GM21619 (cell line): Measurements from ENCODE around the gene ARHGEF10L.

ENCODE experiments used
- ATAC-seq: cut with Tn5 transposase; IDR thresholded peaks from one replicate; pipeline ENCODE4 v1.9.1; 2021; ENCODE audit not compliant: unreplicated experiment

ARHGEF10L gene

DNA sequence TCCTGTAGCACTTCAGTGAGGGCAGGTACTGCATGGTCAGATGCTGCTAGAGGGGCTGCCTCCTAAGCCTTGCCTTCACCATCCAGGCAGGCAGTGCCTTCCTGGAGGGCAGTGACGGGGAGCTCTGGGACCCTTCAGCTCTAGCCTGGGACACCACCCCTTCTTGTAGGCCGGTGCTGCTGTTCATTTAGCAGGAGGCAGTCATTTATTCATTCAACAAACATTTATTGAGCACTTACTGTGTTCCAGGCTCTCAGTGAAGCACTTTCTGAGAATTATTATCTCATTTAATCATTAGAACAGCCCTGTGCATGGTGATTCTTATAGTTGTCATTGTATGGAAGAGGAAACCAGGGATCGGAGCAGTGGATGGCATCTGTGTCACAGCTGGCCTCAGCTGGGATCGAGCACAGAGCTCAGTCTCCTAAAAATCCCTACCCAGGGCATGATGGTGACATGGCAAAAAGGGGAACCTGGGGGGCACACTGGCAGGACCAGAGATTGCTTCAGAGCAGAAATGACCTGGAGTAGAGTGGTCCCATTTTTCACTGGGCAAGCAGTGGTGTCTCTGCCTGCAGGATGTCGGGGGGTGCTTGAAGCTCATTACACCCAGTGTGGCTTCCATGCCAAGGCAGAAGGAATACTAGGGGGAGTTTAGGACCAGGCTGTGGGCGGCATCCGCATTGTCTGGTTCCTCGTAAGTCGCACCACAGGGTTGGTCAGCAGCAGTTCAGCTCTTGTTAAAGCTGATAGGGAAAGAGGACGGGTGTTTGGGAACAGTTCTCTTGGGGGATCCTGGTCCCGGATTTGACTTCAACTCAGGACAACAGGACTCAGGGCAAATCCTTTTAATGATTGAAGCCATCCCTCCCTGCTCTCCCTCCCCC, 28.8 kb downstream of the ARHGEF10L start:
- ATAC-seq = no peak

DNA sequence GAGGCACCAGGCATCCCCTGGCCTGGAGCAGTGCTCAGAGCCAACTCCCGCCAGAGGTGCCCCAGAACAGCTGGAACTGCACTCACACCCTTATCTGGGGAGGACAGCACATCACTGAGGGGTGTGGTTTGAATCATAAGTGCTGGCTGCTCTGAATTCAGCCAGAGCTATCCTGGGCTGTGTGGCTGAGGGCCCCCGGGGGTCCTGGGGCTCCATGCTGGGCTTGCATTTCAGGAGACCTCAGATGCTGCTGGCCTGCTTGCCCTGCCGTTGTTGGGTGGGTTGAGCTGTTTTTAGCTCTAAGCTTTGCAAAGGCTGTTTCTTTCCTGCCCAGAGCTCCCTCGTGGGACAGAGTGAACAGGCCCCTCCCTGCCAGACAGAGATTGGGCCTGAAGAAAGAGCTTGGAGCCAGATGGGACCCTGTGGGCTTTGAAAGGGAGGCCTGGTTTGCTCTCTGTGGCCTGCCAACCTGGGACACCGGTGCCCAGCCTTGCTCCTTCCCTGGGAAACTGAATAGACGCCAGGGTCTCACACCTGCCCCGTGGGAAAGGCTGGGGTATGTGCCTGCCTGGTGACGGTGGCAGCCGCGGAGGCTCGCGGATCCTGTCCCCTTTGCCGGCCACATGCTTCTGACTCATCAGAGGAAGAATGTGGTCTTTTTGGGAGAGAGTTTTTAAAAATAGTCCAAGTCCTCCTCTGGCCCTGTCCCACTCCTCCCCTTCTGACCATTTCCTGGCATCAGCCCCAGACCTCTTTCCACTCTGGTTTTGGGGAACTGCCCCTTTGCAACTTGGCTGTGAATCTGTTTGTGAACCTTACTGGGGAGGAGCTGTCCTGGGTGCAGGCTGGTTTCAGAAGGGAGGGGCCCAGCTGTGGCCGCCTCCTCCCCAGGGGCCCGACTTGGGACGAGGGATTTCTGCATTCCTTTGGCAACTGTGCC, 30.0 kb downstream of the ARHGEF10L start:
- no peak for ATAC-seq

- no peak for ATAC-seq
These were observed 30.7 kb downstream of the ARHGEF10L start for GRCh38 chr1:17570228-17570627.

DNA sequence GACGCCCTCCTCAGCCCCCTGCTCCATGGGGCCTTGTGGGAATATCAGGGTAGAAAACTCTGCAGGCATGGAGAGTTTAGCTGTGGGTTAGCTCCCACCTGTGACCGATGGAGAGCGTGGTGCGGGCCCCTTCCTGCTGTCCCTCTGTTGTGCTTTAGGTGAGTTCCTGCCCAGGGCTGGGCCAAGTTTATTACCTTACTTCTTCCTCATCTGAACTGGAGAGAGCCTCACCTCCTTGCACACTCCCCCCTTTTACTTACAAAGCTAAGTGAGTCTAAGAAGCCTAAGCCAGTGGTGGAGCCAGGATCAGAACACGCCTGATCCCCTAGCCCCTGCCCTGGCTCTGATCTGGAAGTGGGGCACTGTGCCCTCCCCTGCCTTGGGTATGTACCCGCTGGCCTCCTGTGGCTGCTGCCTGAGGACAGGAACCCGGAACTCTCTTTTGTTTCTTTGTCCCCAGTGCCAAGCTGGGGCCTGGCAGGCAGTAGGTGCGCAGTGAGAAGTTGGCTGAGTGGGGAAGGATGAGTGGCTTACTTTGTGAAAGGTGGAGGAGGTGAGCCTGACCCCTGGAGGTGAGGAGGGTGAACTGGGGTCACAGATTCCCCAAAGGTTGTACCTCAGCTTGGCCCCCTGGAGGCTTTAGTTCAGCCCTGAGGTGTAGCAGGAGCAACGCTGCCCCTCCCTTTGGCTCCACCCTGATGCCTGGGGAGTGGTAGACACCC, 32.9 kb downstream of the ARHGEF10L start:
- no peak for ATAC-seq

DNA sequence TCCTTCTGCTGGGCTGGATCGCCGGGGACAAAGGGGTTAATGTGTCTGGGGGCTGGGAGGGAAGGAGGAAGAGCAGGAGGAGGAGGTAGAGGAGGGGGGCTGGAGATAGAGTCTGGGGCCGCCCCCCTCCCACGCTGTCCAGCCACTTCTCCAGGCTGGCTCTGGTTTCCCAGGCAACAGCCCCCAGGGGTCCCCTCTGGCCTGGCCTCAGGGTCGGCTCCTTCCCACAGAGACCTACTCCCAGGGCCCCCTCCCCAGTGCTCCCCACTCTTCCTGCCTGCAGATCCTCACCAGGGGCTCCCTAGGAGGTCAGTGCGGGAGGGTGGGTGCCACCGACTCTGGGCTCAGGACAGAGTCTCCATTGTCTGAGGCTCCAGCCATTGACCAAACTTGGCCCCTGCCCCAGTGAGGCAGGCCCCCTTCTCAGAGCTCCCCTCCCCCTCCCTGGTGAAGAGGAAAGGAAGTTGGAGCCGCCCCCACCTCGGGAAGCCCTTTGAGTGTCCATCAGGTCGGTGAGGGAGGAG, 34.1 kb downstream of the ARHGEF10L start:
- ATAC-seq = no peak

- ATAC-seq = no peak
These were observed 35.0 kb downstream of the ARHGEF10L start for GRCh38 chr1:17574516-17574915.

- no peak for ATAC-seq
These were observed 36.5 kb downstream of the ARHGEF10L start for GRCh38 chr1:17575797-17576518.

DNA sequence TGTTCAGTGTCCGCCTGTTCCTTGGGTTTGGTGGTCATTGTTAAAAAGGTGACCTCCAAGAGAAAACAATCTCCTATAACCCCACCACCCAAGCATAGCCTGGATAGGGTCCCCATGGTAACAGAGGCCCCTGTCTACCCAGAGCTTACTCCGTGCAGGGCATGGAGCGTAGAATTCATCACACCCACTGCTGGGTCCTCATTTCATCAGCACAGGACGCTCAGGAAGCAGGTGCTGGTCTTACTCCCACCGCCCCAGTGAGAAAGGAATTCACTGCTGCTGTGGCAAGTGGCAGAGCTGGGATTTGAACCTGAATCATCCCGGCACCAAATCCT, 37.0 kb downstream of the ARHGEF10L start:
- ATAC-seq = no peak

DNA sequence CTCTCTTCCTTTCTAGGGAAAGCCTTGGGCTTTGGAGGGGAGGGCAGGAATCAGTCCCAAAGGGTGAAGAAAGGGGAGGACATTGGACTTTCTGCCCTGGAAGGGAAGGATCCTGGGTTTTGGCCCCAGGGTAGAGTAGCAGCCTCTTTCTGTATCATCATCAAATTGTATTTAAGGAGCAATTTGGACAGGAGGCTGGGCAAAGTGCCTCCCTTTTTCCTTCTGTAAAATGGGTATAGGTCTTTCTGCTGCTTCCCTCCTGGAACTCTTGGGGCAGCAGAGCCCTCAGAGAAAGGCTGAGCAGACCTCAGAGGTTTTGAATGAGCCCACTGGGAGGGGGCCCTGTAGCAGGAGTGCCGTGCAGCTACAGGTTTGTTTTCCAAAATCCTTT, 38.4 kb downstream of the ARHGEF10L start:
- ATAC-seq = no peak

- ATAC-seq = no peak
These were observed 40.7 kb downstream of the ARHGEF10L start for GRCh38 chr1:17579951-17580939.

DNA sequence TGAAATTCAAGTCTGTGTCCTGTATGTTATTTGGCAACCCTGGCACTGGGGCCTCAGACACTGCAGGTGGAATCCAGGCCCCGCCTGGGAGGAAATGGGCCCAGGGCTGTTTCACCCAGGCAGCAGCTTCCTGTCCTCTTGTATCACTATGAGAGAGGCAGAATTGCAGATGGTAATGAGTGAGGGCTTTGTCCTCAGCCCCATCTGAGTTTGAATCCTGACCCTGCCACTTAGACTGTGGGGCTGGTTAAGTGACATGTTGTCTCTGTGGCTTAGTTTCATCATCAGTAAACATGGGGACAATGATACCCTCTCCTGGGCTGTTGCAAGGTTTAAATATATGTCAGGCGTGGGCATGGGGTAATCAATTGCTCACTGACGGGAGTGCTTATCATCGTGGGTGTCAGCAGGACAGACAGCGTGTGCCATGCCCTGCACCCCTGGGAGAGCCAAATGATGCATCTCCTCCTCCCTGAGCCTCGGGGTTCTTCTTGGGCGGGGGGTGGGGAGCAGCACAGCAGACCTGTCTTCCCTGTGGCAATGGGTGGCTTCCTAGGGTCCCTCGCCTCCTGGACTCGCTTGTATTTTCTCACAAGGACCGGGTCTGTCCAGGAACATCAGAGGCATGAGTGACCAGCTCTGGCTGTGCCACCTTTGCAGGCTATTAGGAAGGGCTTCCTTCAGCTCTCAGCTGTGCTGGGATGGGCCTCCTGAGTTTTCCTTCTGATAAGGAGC, 42.1 kb downstream of the ARHGEF10L start:
- ATAC-seq = no peak

- no peak for ATAC-seq
These were observed 42.8 kb downstream of the ARHGEF10L start for GRCh38 chr1:17582124-17582774.

GRCh38 chr1:17584539-17584938, 45.0 kb downstream of the ARHGEF10L start:
- ATAC-seq = no peak

DNA sequence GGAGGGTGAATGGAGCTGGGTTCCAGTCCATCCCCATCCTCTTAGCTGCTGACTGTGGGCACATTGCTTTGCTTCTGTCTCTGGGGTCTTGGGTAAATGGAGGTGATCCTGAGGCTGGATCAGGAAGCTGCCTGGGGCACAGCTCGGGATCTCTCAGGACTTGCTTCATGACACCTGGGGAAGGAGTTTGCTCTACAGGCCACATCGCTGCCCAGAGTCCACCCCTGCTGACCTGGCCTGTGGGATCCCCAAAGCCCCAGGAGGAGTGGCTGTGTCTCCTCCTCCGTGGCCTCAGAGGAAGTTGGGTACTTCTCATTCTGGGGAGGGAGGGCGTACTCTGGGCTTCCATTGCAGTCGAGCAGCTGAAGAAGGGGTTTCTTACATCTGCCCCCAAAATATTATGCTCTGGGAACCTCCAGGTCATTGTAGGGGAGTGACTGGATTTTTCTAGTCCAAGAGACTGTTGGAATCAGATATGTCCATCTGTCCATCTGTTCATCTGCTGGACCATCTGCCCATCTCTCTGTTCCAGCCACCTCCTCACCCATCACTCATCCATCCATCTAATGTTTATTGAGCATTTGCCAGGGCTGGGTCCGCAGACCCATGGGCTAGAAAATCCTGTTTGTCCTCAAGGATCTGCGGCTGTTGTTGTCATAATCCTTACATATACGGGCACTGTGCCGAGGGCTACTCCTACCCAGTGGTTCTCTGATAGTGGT, 45.9 kb downstream of the ARHGEF10L start:
- ATAC-seq = no peak

DNA sequence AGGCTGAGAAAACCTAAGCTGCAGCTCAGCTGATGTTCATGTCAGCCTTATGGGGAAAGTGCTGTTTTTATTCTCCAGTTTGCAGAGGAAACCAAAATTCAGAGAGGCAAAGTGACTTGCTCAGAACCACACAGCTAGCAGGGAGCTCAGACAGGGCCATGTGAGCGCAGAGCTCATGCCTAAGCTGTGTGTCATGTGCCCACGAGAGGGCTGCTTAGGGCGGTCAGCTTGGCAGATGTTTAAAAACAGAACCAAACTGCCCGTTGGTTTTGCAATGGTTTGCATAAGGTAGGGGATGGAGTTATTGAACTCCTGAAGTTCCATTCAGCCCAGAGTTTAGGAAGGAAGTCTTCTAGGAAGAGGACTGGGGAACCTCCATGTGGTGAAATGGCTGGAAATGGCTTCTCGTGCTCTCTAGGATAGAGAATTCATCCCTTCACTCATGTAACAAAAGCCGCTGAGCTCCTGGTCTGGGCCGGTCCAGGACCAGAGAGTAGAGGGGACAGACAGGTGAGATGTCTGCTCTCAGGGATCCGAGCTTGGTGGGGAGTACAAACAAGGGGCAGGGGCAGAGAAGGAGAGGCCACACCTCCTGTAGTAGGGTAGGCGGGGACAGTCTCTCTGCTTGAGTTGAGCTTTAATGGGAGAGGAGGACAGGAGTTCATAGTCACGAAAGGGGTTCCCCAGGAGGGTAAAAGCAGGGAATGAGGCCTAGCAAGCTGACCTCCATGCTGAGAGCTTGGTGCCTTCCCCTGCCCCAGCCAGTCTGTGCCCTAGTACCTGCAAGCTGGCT, 46.9 kb downstream of the ARHGEF10L start:
- ATAC-seq = no peak

GRCh38 chr1:17587693-17588047, 48.2 kb downstream of the ARHGEF10L start:
- ATAC-seq = no peak
